Measurements from ENCODE around the gene PCBP3.

DNA sequence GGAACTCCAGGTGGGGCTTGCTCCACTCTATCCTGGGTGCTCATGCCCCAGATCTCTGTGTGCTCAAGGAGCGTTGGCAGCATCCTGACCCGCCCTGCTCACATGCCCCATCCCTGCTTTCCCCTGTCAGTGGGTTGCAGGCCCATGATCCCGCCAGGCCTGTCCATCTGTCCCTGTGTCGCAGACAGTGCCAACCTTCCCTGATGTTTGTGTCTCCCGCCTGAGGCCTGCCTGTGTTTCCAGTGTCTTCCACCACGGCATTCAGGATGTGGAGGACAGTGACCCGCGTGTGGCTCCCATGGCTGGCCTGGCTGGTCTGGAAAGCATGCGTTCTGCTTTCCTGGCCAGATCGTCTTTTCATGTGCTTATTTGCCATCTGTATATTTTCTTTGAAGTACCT lies 82.9 kb downstream of the PCBP3 start:
- TF ChIP-seq, protein P1, sequence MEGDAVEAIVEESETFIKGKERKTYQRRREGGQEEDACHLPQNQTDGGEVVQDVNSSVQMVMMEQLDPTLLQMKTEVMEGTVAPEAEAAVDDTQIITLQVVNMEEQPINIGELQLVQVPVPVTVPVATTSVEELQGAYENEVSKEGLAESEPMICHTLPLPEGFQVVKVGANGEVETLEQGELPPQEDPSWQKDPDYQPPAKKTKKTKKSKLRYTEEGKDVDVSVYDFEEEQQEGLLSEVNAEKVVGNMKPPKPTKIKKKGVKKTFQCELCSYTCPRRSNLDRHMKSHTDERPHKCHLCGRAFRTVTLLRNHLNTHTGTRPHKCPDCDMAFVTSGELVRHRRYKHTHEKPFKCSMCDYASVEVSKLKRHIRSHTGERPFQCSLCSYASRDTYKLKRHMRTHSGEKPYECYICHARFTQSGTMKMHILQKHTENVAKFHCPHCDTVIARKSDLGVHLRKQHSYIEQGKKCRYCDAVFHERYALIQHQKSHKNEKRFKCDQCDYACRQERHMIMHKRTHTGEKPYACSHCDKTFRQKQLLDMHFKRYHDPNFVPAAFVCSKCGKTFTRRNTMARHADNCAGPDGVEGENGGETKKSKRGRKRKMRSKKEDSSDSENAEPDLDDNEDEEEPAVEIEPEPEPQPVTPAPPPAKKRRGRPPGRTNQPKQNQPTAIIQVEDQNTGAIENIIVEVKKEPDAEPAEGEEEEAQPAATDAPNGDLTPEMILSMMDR (IDR thresholded peaks at IDR 0.05): no peak
- no peak for TF ChIP-seq EZH2phosphoT487 (IDR thresholded peaks at IDR 0.05)
- TF ChIP-seq EZH2 (IDR thresholded peaks at IDR 0.05): no peak
